Globus pallidus (tissue), 1 donor: ENCODE results near the gene GPRC5D.

Experiments used
- DNase-seq: peaks from one replicate; pipeline ENCODE4 v3.0.0-alpha.2; 2015; ENCODE audit warnings: low spot score

GPRC5D gene

GRCh38 chr12:12979731-12980259 lies 27.8 kb upstream of the GPRC5D start:
- peak; percentile 58 for DNase-seq

- no peak for DNase-seq
Measured at GRCh38 chr12:12979126-12979525, 27.2 kb upstream of the GPRC5D start.

- DNase-seq: no peak
Measured at GRCh38 chr12:12977231-12977630, 25.3 kb upstream of the GPRC5D start.

GRCh38 chr12:12976366-12976765 lies 24.4 kb upstream of the GPRC5D start:
- peak; percentile 62 for DNase-seq

GRCh38 chr12:12975322-12976077 lies 23.5 kb upstream of the GPRC5D start:
- DNase-seq: peak; percentile 84

- no peak for DNase-seq
Measured at GRCh38 chr12:12974211-12974610, 22.2 kb upstream of the GPRC5D start.

GRCh38 chr12:12973019-12973418 lies 21.0 kb upstream of the GPRC5D start:
- DNase-seq: no peak

- DNase-seq: no peak
Measured at GRCh38 chr12:12965836-12966235, 13.9 kb upstream of the GPRC5D start.

- no peak for DNase-seq
Measured at GRCh38 chr12:12964255-12964654, 12.3 kb upstream of the GPRC5D start.

GRCh38 chr12:12960639-12961209 lies 8.8 kb upstream of the GPRC5D start:
- no peak for DNase-seq

- no peak for DNase-seq
Measured at GRCh38 chr12:12958886-12959285, 6.9 kb upstream of the GPRC5D start.

GRCh38 chr12:12954878-12955625 lies 3.1 kb upstream of the GPRC5D start:
- no peak for DNase-seq

GRCh38 chr12:12954356-12954755 lies 2.4 kb upstream of the GPRC5D start:
- no peak for DNase-seq

GRCh38 chr12:12951504-12951903 lies 466 bp downstream of the GPRC5D start:
- DNase-seq: no peak

- no peak for DNase-seq
Measured at GRCh38 chr12:12947902-12948301, 4.1 kb downstream of the GPRC5D start.

GRCh38 chr12:12946686-12947355 lies 5.1 kb downstream of the GPRC5D start:
- DNase-seq: peak; percentile 97

- no peak for DNase-seq
Measured at GRCh38 chr12:12945591-12945990, 6.4 kb downstream of the GPRC5D start.

GRCh38 chr12:12943586-12944260 lies 8.2 kb downstream of the GPRC5D start:
- no peak for DNase-seq

GRCh38 chr12:12941450-12942350 lies 10.3 kb downstream of the GPRC5D start:
- DNase-seq: no peak

GRCh38 chr12:12939888-12940287 lies 12.1 kb downstream of the GPRC5D start:
- DNase-seq: peak; percentile 35

- peak; percentile 40 for DNase-seq
Measured at GRCh38 chr12:12938541-12938940, 13.4 kb downstream of the GPRC5D start.
